ENCODE data around the gene RSRC2.

The RSRC2 gene

DNA sequence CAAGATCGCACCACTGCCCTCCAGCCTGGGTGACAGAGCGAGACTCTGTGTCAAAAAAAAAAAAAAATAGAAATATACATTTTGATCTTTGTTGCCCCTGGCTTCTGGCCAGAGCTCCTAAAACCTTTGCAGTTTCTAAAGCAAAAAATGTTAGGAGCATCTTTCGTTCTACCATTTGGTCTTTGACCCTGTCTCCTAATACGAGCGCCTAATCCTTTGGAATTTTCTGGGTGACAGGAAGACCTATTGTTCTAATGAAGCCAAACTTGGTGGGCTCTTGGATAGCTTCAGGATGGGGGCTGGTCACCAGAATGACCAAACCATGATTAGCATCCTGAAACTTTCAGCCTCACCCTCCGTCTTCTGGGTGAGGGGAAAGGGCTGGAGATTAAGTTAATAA, 72.0 kb downstream of the RSRC2 start:
- CTCF ChIA-PET: interaction anchor here (0.7 kb wide), 1 partner anchor 31 kb away, joined by 3 read pairs; no protein-coding TSS in a partner anchor
- POLR2A ChIA-PET: no interaction called here
- no peak for DNase-seq (ENCODE audit: extremely low spot score)
- TF ChIP-seq NFRKB (IDR thresholded peaks at IDR 0.05) (no peak), ZNF384 (IDR thresholded peaks at IDR 0.05) (no peak), LEF1 (IDR thresholded peaks at IDR 0.05; ENCODE audit: borderline replicate concordance) (no peak)

GRCh38 chr12:122454250-122454721, 72.5 kb downstream of the RSRC2 start:
- TF ChIP-seq FOXA1 (IDR thresholded peaks at IDR 0.05) (no peak), NFRKB (IDR thresholded peaks at IDR 0.05) (no peak), BHLHE40 (IDR thresholded peaks at IDR 0.05; ENCODE audit: borderline replicate concordance) (no peak), TARDBP (IDR thresholded peaks at IDR 0.05) (no peak), LEF1 (IDR thresholded peaks at IDR 0.05; ENCODE audit: borderline replicate concordance) (no peak), FOXM1 (IDR thresholded peaks at IDR 0.05; ENCODE audit: borderline replicate concordance) (no peak), SUZ12 (IDR thresholded peaks at IDR 0.05) (no peak), ARNT (IDR thresholded peaks at IDR 0.05) (no peak), ZNF384 (IDR thresholded peaks at IDR 0.05) (no peak), ELF4 (IDR thresholded peaks at IDR 0.05) (no peak), L3MBTL2 (conservative IDR thresholded peaks at IDR 0.05) (no peak)
- TF ChIP-seq, protein P1, sequence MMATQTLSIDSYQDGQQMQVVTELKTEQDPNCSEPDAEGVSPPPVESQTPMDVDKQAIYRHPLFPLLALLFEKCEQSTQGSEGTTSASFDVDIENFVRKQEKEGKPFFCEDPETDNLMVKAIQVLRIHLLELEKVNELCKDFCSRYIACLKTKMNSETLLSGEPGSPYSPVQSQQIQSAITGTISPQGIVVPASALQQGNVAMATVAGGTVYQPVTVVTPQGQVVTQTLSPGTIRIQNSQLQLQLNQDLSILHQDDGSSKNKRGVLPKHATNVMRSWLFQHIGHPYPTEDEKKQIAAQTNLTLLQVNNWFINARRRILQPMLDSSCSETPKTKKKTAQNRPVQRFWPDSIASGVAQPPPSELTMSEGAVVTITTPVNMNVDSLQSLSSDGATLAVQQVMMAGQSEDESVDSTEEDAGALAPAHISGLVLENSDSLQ (IDR thresholded peaks at IDR 0.05): no peak
- CTCF ChIA-PET: no interaction called here
- POLR2A ChIA-PET: no interaction called here
- DNase-seq (ENCODE audit: extremely low spot score): no peak

Measured in HEK293T (cell line).